H9 (cell line): ENCODE results near the gene MORC2. TPM values are rescaled to one million over a fixed set of nuclear protein-coding genes. Genes with fewer than 3 reads are reported as not detected.

Experiments used
- DNase-seq: peaks from one replicate; pipeline ENCODE4 v3.0.0-alpha.2; 2017
- H2AFZ ChIP-seq: one replicate; pipeline ENCODE4 v1.6.1; 2013; ENCODE audit warnings: mild to moderate bottlenecking, low read length, control low read depth, moderate library complexity
- H2AK5ac ChIP-seq: 2 replicates; pipeline ENCODE4 v1.6.1; 2013; ENCODE audit warnings: low read length, control low read depth, mixed read lengths; ENCODE audit not compliant: insufficient read length
- H2BK120ac ChIP-seq: one replicate; pipeline ENCODE4 v1.6.1; 2013; ENCODE audit warnings: low read depth, mild to moderate bottlenecking, low read length, control low read depth, inconsistent platforms; ENCODE audit not compliant: poor library complexity, severe bottlenecking
- H2BK12ac ChIP-seq: 2 replicates; pipeline ENCODE4 v1.6.1; 2013; ENCODE audit warnings: low read length, control low read depth, mixed read lengths, low read depth; ENCODE audit not compliant: insufficient read length
- H2BK15ac ChIP-seq: 2 replicates; pipeline ENCODE4 v1.6.1; 2013; ENCODE audit warnings: low read depth, low read length, control low read depth
- H2BK20ac ChIP-seq: one replicate; pipeline ENCODE4 v1.6.1; 2013; ENCODE audit warnings: low read depth, mild to moderate bottlenecking, low read length, control low read depth, inconsistent platforms; ENCODE audit not compliant: poor library complexity, severe bottlenecking
- H2BK5ac ChIP-seq: 2 replicates; pipeline ENCODE4 v1.6.1; 2013; ENCODE audit warnings: low read length, control low read depth, mixed read lengths; ENCODE audit not compliant: insufficient read length
- H3K14ac ChIP-seq: 2 replicates; pipeline ENCODE4 v1.6.1; 2013; ENCODE audit warnings: low read length, control low read depth; ENCODE audit not compliant: insufficient read depth
- H3K18ac ChIP-seq: 2 replicates; pipeline ENCODE4 v1.6.1; 2013; ENCODE audit warnings: low read depth, mild to moderate bottlenecking, mixed read lengths, low read length, control low read depth; ENCODE audit not compliant: insufficient read length
- H3K23ac ChIP-seq: 2 replicates; pipeline ENCODE4 v1.6.1; 2013; ENCODE audit warnings: low read length, control low read depth, mixed read lengths, low read depth; ENCODE audit not compliant: insufficient read length
- H3K23me2 ChIP-seq: 2 replicates; pipeline ENCODE4 v1.6.1; 2013; ENCODE audit warnings: low read depth, mild to moderate bottlenecking, mixed read lengths, low read length, control low read depth; ENCODE audit not compliant: insufficient read length, poor library complexity, severe bottlenecking
- H3K27ac ChIP-seq: 2 replicates; pipeline ENCODE4 v1.5.1; 2013; ENCODE audit warnings: low read length, control low read depth, mixed read lengths, low read depth; ENCODE audit not compliant: insufficient read length
- H3K27me3 ChIP-seq: 2 replicates; pipeline ENCODE4 v1.6.1; 2013; ENCODE audit warnings: low read length, control low read depth, inconsistent platforms; ENCODE audit not compliant: insufficient read depth
- H3K4ac ChIP-seq: 2 replicates; pipeline ENCODE4 v1.6.1; 2013; ENCODE audit warnings: low read depth, mild to moderate bottlenecking, control low read depth, inconsistent platforms, low read length, moderate library complexity
- H3K4me1 ChIP-seq: 2 replicates; pipeline ENCODE4 v1.6.1; 2013; ENCODE audit warnings: low read length, control low read depth, inconsistent platforms; ENCODE audit not compliant: insufficient read depth
- H3K4me2 ChIP-seq: 2 replicates; pipeline ENCODE4 v1.6.1; 2013; ENCODE audit warnings: low read length, control low read depth, mixed read lengths; ENCODE audit not compliant: insufficient read length, insufficient read depth
- H3K56ac ChIP-seq: 2 replicates; pipeline ENCODE4 v1.6.1; 2013; ENCODE audit warnings: low read depth, mild to moderate bottlenecking, mixed read lengths, low read length, control low read depth; ENCODE audit not compliant: insufficient read length
- H3K79me1 ChIP-seq: 2 replicates; pipeline ENCODE4 v1.6.1; 2013; ENCODE audit warnings: low read depth, mild to moderate bottlenecking, moderate library complexity, low read length, control low read depth, inconsistent platforms; ENCODE audit not compliant: insufficient read depth, poor library complexity, severe bottlenecking
- H3K79me2 ChIP-seq: 2 replicates; pipeline ENCODE4 v1.6.1; 2013; ENCODE audit warnings: low read length, control low read depth, inconsistent platforms; ENCODE audit not compliant: insufficient read depth
- H3K9ac ChIP-seq: 2 replicates; pipeline ENCODE4 v1.6.1; 2013; ENCODE audit warnings: low read length, control low read depth, mixed read lengths; ENCODE audit not compliant: insufficient read length; ENCODE audit errors: extremely low read depth
- H3K9me3 ChIP-seq: one replicate; pipeline ENCODE4 v1.6.1; 2013; ENCODE audit warnings: low read depth, low read length, inconsistent platforms; ENCODE audit not compliant: control insufficient read depth
- H3T11ph ChIP-seq: one replicate; pipeline ENCODE4 v1.6.1; 2013; ENCODE audit warnings: mild to moderate bottlenecking, low read length, control low read depth, inconsistent platforms
- H4K20me1 ChIP-seq: one replicate; pipeline ENCODE4 v1.6.1; 2013; ENCODE audit not compliant: control insufficient read depth, insufficient read length, insufficient read depth
- H4K5ac ChIP-seq: 2 replicates; pipeline ENCODE4 v1.6.1; 2013; ENCODE audit warnings: low read depth, mild to moderate bottlenecking, mixed read lengths, low read length, control low read depth; ENCODE audit not compliant: insufficient read length
- H4K8ac ChIP-seq: replicated peaks from 2 replicates; pipeline ENCODE4 v1.6.1; 2013; ENCODE audit warnings: low read length, control low read depth, mixed read lengths, low read depth; ENCODE audit not compliant: insufficient read length
- H4K91ac ChIP-seq: 2 replicates; pipeline ENCODE4 v1.6.1; 2013; ENCODE audit warnings: low read depth, mild to moderate bottlenecking, moderate library complexity, mixed read lengths, low read length, control low read depth; ENCODE audit not compliant: insufficient read length
- H3K27ac Mint-ChIP-seq, 3 experiments: 2 replicates in 2 of 3; 3 replicates in 1 of 3; pipeline ENCODE4 v1.8.0; 2020 to 2021; ENCODE audit warnings: mixed read lengths in 3 of 3, mild to moderate bottlenecking in 1 of 3, moderate library complexity in 1 of 3
- H3K27me3 Mint-ChIP-seq: 2 replicates; pipeline ENCODE4 v1.8.0; 2021; ENCODE audit warnings: low read depth, mild to moderate bottlenecking, moderate library complexity, mixed read lengths
- H3K36me3 Mint-ChIP-seq, 3 experiments: 2 replicates in 2 of 3; 3 replicates in 1 of 3; pipeline ENCODE4 v1.8.0; 2020 to 2021; ENCODE audit warnings: low read depth in 3 of 3, mixed read lengths in 3 of 3; ENCODE audit not compliant: insufficient read depth in 1 of 3
- H3K4me1 Mint-ChIP-seq, 2 experiments: 2 replicates each; pipeline ENCODE4 v1.8.0; 2020; ENCODE audit warnings: mixed read lengths in 2 of 2
- H3K4me3 Mint-ChIP-seq, 2 experiments: 2 replicates in 1 of 2; 3 replicates in 1 of 2; pipeline ENCODE4 v1.8.0; 2020 to 2021; ENCODE audit warnings: mild to moderate bottlenecking in 2 of 2, mixed read lengths in 2 of 2, moderate library complexity in 1 of 2
- H3K9me3 Mint-ChIP-seq, 2 experiments: 2 replicates in 1 of 2; 3 replicates in 1 of 2; pipeline ENCODE4 v1.8.0; 2020; ENCODE audit warnings: mild to moderate bottlenecking in 2 of 2, mixed read lengths in 2 of 2, moderate library complexity in 1 of 2
- WGBS: extraction: QIAGEN DNeasy Blood & Tissue Kit; methylation state at CpG from one replicate; pipeline ENCODE4 v1.1.7; 2013; ENCODE audit warnings: missing lambda C conversion rate, low lambda C conversion rate, mixed read lengths; ENCODE audit not compliant: insufficient read length; ENCODE audit errors: extremely low coverage; 5-methylcytosine and 5-hydroxymethylcytosine counted together
- total RNA-seq: library from RNA; stranded (reverse); gene quantifications from 2 replicates; pipeline ENCODE4 v1.2.1, GENCODE V29; 2021
- TF ChIP-seq, protein P1 (sequence below): fragments of 200-600 bp; sonication (generic); conservative IDR thresholded peaks from 3 replicates; pipeline ENCODE4 v1.8.0; 2021; ENCODE audit warnings: antibody characterized with exemption, mild to moderate bottlenecking

Gene MORC2
- total RNA-seq, 1 experiment from 2014 or later: 37.4 TPM

DNA sequence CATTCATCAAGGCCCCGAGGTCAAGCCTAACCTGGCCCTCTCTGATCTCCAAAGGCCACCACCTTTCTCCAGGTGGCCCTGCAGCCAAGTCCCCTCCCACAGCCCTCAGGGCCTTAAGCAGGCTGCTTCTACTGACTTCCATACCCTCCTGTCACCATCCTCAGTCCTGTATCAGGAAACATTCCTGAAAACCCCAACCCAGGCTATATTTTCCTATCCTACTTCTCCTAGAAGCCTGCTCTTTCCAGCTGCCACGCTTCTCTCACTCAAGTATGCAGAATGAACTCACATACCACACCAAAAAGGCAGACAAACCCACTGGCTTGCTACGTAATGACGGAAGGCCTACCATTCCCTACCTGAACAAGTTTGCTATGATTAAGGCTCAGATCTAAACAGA, 23.6 kb downstream of the MORC2 start:
- no peak overlapping the region for H4K8ac ChIP-seq
- DNase-seq: no peak
- H3K9ac ChIP-seq: no peak overlapping the region
- no peaks in the 10 kb centered on the region for H3K23me2 ChIP-seq
- no peak overlapping the region for H3K4me2 ChIP-seq
- no peak overlapping the region for H2BK15ac ChIP-seq
- Mint-ChIP-seq H3K4me1 (no peaks in the 10 kb centered on the region), H3K27me3 (no peaks in the 10 kb centered on the region), H3K4me3 (no peak overlapping the region), H3K9me3 (no peaks in the 10 kb centered on the region), H3K27ac (peak overlapping the region in 1 of 3 experiments; percentile 42; a peak in 1 of 7 replicates), H3K36me3 (peaks cover 56 to 84% (median 78%) of the 10 kb centered on the region in 3 experiments)
- H4K5ac ChIP-seq: no peak overlapping the region
- H3K9me3 ChIP-seq: no peaks in the 10 kb centered on the region
- no peak overlapping the region for H3K23ac ChIP-seq
- H3K27ac ChIP-seq: no peak overlapping the region
- H3K56ac ChIP-seq: no peak overlapping the region
- no peak overlapping the region for H3T11ph ChIP-seq
- TF ChIP-seq, protein P1, sequence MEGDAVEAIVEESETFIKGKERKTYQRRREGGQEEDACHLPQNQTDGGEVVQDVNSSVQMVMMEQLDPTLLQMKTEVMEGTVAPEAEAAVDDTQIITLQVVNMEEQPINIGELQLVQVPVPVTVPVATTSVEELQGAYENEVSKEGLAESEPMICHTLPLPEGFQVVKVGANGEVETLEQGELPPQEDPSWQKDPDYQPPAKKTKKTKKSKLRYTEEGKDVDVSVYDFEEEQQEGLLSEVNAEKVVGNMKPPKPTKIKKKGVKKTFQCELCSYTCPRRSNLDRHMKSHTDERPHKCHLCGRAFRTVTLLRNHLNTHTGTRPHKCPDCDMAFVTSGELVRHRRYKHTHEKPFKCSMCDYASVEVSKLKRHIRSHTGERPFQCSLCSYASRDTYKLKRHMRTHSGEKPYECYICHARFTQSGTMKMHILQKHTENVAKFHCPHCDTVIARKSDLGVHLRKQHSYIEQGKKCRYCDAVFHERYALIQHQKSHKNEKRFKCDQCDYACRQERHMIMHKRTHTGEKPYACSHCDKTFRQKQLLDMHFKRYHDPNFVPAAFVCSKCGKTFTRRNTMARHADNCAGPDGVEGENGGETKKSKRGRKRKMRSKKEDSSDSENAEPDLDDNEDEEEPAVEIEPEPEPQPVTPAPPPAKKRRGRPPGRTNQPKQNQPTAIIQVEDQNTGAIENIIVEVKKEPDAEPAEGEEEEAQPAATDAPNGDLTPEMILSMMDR: no peak
- H2BK20ac ChIP-seq: no peak overlapping the region
- no peaks in the 10 kb centered on the region for H3K4me1 ChIP-seq
- H2AFZ ChIP-seq: no peak overlapping the region
- H3K79me1 ChIP-seq: no peaks in the 10 kb centered on the region
- no CpG with 5 or more reads among the region's 4 CpGs for WGBS
- no peak overlapping the region for H4K91ac ChIP-seq
- H2AK5ac ChIP-seq: no peak overlapping the region
- no peak overlapping the region for H2BK12ac ChIP-seq
- H3K18ac ChIP-seq: no peak overlapping the region
- H3K27me3 ChIP-seq: no peaks in the 10 kb centered on the region
- H2BK120ac ChIP-seq: no peak overlapping the region
- H4K20me1 ChIP-seq: no peaks in the 10 kb centered on the region
- H3K4ac ChIP-seq: no peak overlapping the region
- no peak overlapping the region for H3K14ac ChIP-seq
- H3K79me2 ChIP-seq: no peaks in the 10 kb centered on the region
- H2BK5ac ChIP-seq: no peak overlapping the region
